ACC112 (cell line): ENCODE results near the gene GRHL3.

ENCODE experiments used
- H2AFZ ChIP-seq: fragments of 200-600 bp; sonication (generic); one replicate; pipeline ENCODE4 v1.6.0; 2017; ENCODE audit warnings: antibody characterized with exemption, low read length; ENCODE audit not compliant: unreplicated experiment
- H3K27ac ChIP-seq: fragments of 200-600 bp; sonication (generic); 2 replicates; pipeline ENCODE4 v1.5.1; 2014; ENCODE audit warnings: low read depth, mild to moderate bottlenecking, antibody characterized with exemption, low read length, moderate library complexity
- H3K27me3 ChIP-seq: fragments of 200-600 bp; sonication (generic); 2 replicates; pipeline ENCODE4 v1.6.1; 2014; ENCODE audit warnings: mild to moderate bottlenecking, antibody characterized with exemption, low read length, moderate library complexity, mixed read lengths; ENCODE audit not compliant: insufficient read depth
- H3K36me3 ChIP-seq: fragments of 200-600 bp; sonication (generic); 2 replicates; pipeline ENCODE4 v1.6.1; 2016; ENCODE audit warnings: mild to moderate bottlenecking, antibody characterized with exemption, low read length, moderate library complexity, mixed read lengths; ENCODE audit not compliant: insufficient read depth
- H3K4me1 ChIP-seq: fragments of 200-600 bp; sonication (generic); one replicate; pipeline ENCODE4 v1.6.1; 2016; ENCODE audit warnings: low read length, mixed read lengths; ENCODE audit not compliant: insufficient read depth, unreplicated experiment, control insufficient read depth
- H3K4me3 ChIP-seq: fragments of 200-600 bp; sonication (generic); 2 replicates; pipeline ENCODE4 v1.5.1; 2014; ENCODE audit warnings: mild to moderate bottlenecking, low read depth, low read length
- H3K79me2 ChIP-seq: fragments of 200-600 bp; sonication (generic); one replicate; pipeline ENCODE4 v1.6.0; 2016; ENCODE audit warnings: low read length; ENCODE audit not compliant: control insufficient read depth, unreplicated experiment, insufficient read depth

GRHL3 gene

GRCh38 chr1:24393892-24394291 lies 74.7 kb downstream of the GRHL3 start:
- Histone ChIP-seq H3K79me2 (no peaks in the 10 kb centered on the region), H3K36me3 (no peaks in the 10 kb centered on the region), H3K4me3 (no peak overlapping the region), H3K27me3 (no peaks in the 10 kb centered on the region), H3K27ac (peak overlapping the region; percentile 28; the same call in 1 of the 2 replicates), H3K4me1 (peaks cover 26% of the 10 kb centered on the region), H2AFZ (no peak overlapping the region)

- Histone ChIP-seq H3K4me1 (peaks cover 16% of the 10 kb centered on the region), H3K27ac (peak overlapping the region; percentile 27; the same call in 1 of the 2 replicates), H3K4me3 (no peak overlapping the region), H2AFZ (no peak overlapping the region), H3K27me3 (no peaks in the 10 kb centered on the region), H3K79me2 (no peaks in the 10 kb centered on the region), H3K36me3 (no peaks in the 10 kb centered on the region)
These were observed 80.9 kb downstream of the GRHL3 start for GRCh38 chr1:24400065-24400464.

GRCh38 chr1:24403806-24404205 lies 84.6 kb downstream of the GRHL3 start:
- H3K4me3 ChIP-seq = no peak overlapping the region
- H3K27ac ChIP-seq = no peak overlapping the region
- H3K79me2 ChIP-seq = no peaks in the 10 kb centered on the region
- peaks cover 8% of the 10 kb centered on the region; the same call in 1 of the 2 replicates for H3K36me3 ChIP-seq
- H2AFZ ChIP-seq = no peak overlapping the region
- H3K27me3 ChIP-seq = no peaks in the 10 kb centered on the region
- H3K4me1 ChIP-seq = peaks cover 16% of the 10 kb centered on the region
